Activated CD4-positive, CD25-positive, alpha-beta regulatory T cell (primary cell): ENCODE measurements around the gene BET1L.
"Not testable (repeated sequence)": the region's sequence is repeated elsewhere in the genome, so short reads cannot be mapped to it uniquely, and the experiment has no call there.

Source experiments
- DNase-seq, 4 experiments: peaks; one replicate each; lab custom pipeline; 2025; lab: John Stamatoyannopoulos, UW

BET1L gene

GRCh38 chr11:207208-207862 is at the start of gene BET1L, which contains the start of gene RIC8A:
Gene BET1L (minus strand): TSS chr11:207399. CDS start chr11:207321, 78 bp downstream.
Gene RIC8A (plus strand): TSS chr11:207708. CDS start chr11:208855, 1,147 bp downstream.
- DNase-seq, result peak; percentile 91 to 100 (median 96)

- no peak for DNase-seq
These were observed 48.6 kb upstream of the BET1L start for GRCh38 chr11:255816-256215.

GRCh38 chr11:255176-255575 is 48.0 kb upstream of the BET1L start:
- DNase-seq, result no peak

- no peak for DNase-seq
These were observed 46.7 kb upstream of the BET1L start for GRCh38 chr11:253886-254270.

GRCh38 chr11:253160-253885 is 46.1 kb upstream of the BET1L start:
- DNase-seq, result no peak

- DNase-seq, result no peak
These were observed 45.5 kb upstream of the BET1L start for GRCh38 chr11:252666-253065.

GRCh38 chr11:251550-251949 is 44.4 kb upstream of the BET1L start:
- no peak for DNase-seq

- peak; percentile 36 to 64 (median 52) for DNase-seq
These were observed 43.6 kb upstream of the BET1L start for GRCh38 chr11:250740-251299.

- no peak for DNase-seq
These were observed 43.1 kb upstream of the BET1L start for GRCh38 chr11:250274-250673.

GRCh38 chr11:249062-249461 is 41.9 kb upstream of the BET1L start:
- no peak for DNase-seq

GRCh38 chr11:244376-244775 is 37.2 kb upstream of the BET1L start:
- DNase-seq, result no peak

- DNase-seq, result no peak
These were observed 34.4 kb upstream of the BET1L start for GRCh38 chr11:241634-242033.

GRCh38 chr11:240315-240714 is 33.1 kb upstream of the BET1L start:
- no peak for DNase-seq

GRCh38 chr11:238346-238745 is 31.1 kb upstream of the BET1L start:
- DNase-seq, result not testable (repeated sequence)

GRCh38 chr11:236774-237767 is 29.9 kb upstream of the BET1L start, which contains the start of gene PSMD13:
Gene PSMD13 (plus strand): TSS chr11:236976. CDS start chr11:237050, 74 bp downstream.
- peak; percentile 75 to 84 (median 80) for DNase-seq

- DNase-seq, result peak; percentile 63 to 81 (median 74)
These were observed 29.0 kb upstream of the BET1L start, which contains the start of gene SIRT3 for GRCh38 chr11:235997-236773. Gene SIRT3 (minus strand): TSS chr11:236342. CDS start chr11:236328, 14 bp downstream.

GRCh38 chr11:235609-235996 is 28.4 kb upstream of the BET1L start:
- DNase-seq, result peak in 1 of 4 experiments; percentile 27

- no peak for DNase-seq
These were observed 28.0 kb upstream of the BET1L start for GRCh38 chr11:235180-235579.

GRCh38 chr11:232783-233565 is 25.8 kb upstream of the BET1L start:
- DNase-seq, result no peak

GRCh38 chr11:230431-230830 is 23.2 kb upstream of the BET1L start:
- DNase-seq, result no peak
